Stimulated activated CD8-positive, alpha-beta memory T cell treated with anti-CD3 and anti-CD28 coated beads, Interleukin-7, amount 100 ng/mL, for 24 hours (primary cell): ENCODE data around the gene IL4R.
"Not testable (repeated sequence)": the region's sequence is repeated elsewhere in the genome, so short reads cannot be mapped to it uniquely, and the experiment has no call there.

Experiments used
- DNase-seq: peaks from one replicate; pipeline ENCODE4 v3.0.0-alpha.2; 2020; ENCODE audit warnings: low read depth

The IL4R gene

DNA sequence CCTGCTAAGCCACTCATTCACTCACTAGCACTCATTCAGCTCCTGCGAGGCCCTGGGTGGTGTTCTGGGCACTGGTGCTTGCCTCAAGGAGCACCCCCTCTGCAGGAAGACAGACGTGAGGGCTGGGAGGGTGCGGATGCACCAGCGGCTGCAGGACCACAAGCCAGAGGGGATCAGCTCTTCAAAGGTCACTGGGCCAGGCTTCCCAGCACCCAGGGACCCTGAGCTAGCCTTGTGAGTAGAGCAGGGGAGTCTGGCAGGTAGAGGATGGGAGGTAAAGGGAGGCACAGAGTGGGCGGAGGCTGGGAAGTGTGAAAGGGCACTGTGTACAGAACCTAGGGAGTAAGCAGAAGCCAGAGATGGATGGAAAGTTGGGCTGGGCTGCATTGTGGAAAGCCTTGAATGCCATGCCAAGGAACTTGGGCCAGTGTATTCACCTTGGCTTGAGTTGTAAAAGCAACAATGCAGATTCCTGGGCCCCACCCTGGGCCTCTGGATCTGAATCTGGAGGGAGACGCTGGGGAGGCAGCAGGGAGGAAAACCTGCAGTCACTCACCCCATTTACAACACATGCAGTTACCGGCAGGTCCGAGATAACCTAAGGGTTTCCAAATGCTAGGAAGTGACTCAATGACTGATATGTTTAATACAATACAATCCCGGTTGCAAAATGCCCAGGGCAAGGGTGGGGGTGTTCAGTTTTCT, 1.7 kb downstream of the IL4R start:
- no peak for DNase-seq

DNA sequence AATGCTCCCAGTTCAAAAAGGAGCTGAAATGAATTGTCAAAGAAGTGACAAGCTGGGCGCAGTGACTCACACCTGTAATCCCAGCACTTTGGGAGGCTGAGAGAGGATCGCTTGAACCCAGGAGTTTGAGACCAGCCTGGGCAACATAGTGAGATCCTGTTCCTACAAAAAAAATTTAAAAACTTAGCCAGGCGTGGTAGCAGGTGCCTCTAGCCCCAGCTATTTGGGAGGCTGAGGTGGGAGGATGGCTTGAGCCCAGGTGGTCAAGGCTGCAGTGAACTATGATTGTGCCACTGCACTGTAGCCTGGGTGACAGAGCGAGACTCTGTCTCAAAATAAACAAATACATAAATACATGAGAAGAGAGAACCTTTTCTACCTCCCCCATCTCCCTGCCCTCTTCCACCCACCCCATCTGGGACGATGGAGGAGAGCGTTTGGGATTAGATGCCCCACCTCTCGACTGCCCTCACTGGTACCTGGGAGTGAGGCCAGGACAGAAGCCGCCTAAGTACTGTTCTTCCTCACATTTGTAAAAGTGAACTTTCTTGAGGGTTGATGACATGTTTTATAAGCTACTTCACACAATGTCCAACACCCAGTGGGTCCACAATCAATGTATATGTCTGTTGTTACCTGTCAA, 2.4 kb downstream of the IL4R start:
- no peak for DNase-seq

GRCh38 chr16:27317320-27317719, 3.5 kb downstream of the IL4R start:
- no peak for DNase-seq

DNA sequence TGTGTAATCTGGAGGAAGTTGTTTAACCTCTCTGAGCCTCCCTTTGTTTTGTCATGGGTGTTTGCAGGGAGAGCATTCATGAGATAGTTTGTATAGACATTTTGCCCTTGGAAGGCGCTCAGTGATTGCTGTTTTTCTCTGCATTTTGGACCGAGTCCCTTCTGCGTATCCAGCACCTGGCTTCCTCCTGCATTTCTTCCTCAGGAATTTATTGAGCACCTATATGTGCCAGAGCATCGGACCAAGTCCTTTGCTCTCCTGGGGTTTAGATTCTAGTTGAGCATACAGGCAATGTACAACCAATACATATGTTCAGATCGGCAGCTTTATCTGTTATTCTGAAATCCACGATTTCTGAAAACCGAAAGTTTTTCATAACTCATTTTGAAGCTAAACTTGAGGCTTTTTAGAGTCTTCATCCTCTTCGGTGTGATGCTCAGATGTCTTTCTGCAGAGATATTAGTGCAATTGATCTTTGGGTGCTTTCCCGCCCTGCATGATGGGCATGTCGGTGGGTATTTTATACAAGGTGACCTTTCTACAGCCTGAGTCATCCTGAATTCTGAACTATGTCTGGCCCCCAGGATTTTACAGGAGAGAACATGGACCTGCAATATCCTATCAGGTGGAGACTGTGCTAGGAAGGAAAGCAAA, 4.1 kb downstream of the IL4R start:
- DNase-seq = no peak

GRCh38 chr16:27318392-27319256, 4.8 kb downstream of the IL4R start:
- no peak for DNase-seq

DNA sequence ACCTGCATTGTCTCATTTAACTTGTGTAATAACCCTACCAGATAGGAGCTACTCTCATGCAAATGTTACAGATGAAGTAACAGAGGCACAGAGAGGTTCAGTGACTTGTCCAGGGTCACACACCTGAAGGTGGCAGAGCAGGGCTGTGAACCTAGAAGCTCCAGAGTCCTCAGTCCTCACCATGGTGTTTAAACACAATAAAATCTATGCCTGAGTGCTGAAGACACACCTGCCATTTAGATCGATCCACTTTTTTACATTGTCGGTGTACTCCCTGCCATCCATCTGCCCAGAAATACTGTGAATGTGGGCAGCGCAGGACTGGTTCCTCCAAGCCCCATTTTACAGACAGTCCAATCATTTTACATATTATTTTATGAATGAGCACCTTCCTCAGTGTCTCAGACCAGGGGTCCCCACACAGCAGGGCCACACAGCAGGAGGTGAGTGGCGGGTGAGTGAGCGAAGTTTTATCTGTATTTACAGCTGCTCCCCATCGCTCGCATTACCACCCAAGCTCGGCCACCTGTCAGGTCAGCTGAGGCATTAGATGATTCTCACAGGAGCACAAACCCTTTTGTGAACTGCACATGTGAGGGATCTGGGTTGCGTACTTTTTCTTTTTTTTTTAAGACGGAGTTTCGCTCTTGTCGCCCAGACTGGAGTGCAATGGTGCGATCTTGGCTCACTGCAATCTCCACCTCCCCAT, 5.6 kb downstream of the IL4R start:
- no peak for DNase-seq

DNA sequence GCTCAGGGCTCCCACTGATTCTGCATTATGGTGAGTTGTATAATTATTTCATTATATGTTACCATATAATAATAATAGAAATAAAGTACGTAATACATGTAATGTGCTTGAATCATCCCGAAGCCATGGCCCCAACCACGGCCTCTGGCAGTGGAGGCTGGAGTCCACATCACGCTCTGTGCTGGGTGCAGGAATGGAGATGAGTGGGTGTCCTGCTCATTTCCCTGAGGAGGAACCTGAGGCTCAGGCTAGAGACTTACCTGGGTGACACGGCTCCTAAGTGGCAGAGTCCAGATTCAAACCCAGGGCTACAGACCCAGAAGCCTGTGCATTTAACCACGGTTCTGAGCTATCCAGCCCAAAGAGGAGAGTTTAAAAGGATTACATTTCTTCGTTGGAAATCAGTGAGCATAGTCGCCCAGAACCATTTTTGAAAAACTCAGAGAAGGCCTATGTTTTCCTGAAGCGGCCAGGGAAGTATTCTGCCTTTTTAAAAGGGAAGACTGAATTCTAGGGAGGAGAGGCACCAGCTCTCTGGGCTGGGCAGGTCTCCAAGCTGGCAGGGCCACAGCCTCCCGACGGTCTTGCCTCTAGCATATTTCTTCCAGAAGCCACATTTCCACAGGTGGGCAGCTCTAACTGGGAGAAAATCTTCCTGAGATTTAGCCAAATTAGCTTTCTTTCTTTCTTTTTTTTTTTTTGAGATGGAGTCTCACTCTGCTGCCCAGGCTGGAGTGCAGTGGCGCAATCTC, 6.7 kb downstream of the IL4R start:
- no peak for DNase-seq

- DNase-seq = no peak
Measured at GRCh38 chr16:27321013-27321915, 7.5 kb downstream of the IL4R start.

GRCh38 chr16:27322858-27323780, 9.3 kb downstream of the IL4R start:
- no peak for DNase-seq

GRCh38 chr16:27323781-27324561, 10.2 kb downstream of the IL4R start:
- no peak for DNase-seq

DNA sequence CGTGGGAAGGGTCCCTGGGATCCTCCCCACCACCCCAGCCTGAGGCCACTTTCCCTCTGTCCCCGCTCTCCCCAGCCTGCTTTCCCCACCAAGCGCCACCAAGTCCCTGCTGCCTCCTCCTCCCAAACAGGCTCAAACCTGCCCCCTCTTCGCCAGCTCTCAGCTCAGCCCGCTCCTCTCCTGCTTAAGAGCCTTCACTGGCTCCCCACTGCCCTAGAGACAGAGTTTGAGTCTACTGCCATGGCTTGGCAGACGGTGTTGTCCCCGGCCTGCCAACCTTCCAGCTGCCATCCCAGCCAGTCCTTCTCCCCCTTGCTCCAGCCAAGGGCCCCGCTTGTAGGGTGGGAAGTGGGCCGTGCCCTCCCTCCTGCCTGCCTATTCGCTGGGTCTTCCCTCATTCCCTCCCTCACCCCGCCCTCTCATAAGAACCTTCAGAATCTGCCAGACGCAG, 11.1 kb downstream of the IL4R start:
- DNase-seq = no peak

DNA sequence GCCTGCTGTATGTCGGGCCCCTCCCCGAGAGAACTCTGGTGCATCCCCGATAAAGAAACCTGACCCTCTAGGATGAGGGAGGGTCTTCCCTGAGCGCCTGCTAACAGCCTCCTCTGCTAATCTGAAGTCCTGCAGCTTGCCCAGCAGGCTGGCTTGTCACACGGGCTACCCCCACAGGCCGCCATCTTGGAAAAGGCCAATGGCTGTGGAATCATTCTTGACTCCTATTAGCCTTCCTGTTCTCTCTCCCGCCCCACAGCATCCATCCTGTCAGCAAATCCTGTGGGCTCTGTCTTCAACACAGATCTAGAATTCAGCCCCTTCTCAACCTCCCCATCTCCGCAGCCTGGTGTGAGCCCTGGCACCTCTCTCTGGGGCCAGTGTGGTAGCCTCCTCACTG, 12.0 kb downstream of the IL4R start:
- DNase-seq = no peak

- DNase-seq = no peak
Measured at GRCh38 chr16:27326251-27326650, 12.5 kb downstream of the IL4R start.

GRCh38 chr16:27326738-27327585, 13.2 kb downstream of the IL4R start:
- no peak for DNase-seq

DNA sequence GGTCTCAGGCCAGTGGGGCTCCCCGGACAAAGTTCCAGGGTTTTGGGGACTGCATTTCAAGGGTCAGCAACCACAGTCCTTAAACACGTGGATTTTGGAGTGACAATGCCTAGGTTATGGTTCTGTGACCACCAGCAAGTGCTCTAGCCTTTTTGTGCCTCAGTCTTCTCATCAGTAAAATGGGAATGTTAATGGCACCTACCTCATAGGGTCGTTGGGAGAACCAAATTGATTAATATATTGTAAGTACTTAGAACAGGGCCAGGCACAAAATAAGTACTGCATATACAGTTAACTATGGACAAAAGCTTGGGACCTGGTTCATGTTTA, 13.8 kb downstream of the IL4R start:
- no peak for DNase-seq

GRCh38 chr16:27328937-27329336, 15.2 kb downstream of the IL4R start:
- DNase-seq = no peak

- DNase-seq = not testable (repeated sequence)
Measured at GRCh38 chr16:27329376-27330079, 15.8 kb downstream of the IL4R start.
